ENCODE measurements around the gene CPHXL2.

The CPHXL2 gene

GRCh38 chr16:75710344-75710743 lies 33.5 kb upstream of the CPHXL2 start:
- Histone ChIP-seq H3K18ac (ENCODE audit: low read depth in 1 of 2, low read length in 2 of 2) (no peak overlapping the region), H3K36me3 (ENCODE audit: control insufficient read depth in 1 of 2, insufficient read depth in 2 of 2, low read depth in 1 of 2, low read length in 2 of 2) (no peaks in the 10 kb centered on the region), H4K8ac (ENCODE audit: low read length) (no peak overlapping the region), H2BK5ac (ENCODE audit: low read depth, low read length, poor library complexity, severe bottlenecking) (no peak overlapping the region), H3K4me1 (ENCODE audit: control insufficient read depth, insufficient read depth, low read depth, low read length) (no peaks in the 10 kb centered on the region), H3K27me3 (ENCODE audit: control insufficient read depth in 1 of 2, insufficient read depth in 1 of 2, low read length in 2 of 2) (no peaks in the 10 kb centered on the region), H3K4ac (ENCODE audit: low read depth in 1 of 2, low read length in 2 of 2) (no peak overlapping the region), H3K14ac (ENCODE audit: low read length in 2 of 2) (no peak overlapping the region), H2BK120ac (ENCODE audit: low read depth, low read length) (no peak overlapping the region), H3K79me1 (replicated peaks; ENCODE audit: low read length, poor library complexity, severe bottlenecking) (no peaks in the 10 kb centered on the region), H3K9ac (ENCODE audit: low read length) (no peak overlapping the region), H2AFZ (ENCODE audit: low read depth, low read length) (no peak overlapping the region), H3K4me3 (ENCODE audit: insufficient read depth in 1 of 2, low read depth in 1 of 2, low read length in 2 of 2) (no peak overlapping the region), H3K4me2 (ENCODE audit: low read length, poor library complexity, severe bottlenecking) (no peak overlapping the region), H2BK15ac (ENCODE audit: low read depth, poor library complexity, severe bottlenecking) (no peak overlapping the region), H3K9me3 (ENCODE audit: control insufficient read depth, low read length) (peaks cover 27% of the 10 kb centered on the region), H2AK5ac (ENCODE audit: low read length, severe bottlenecking) (no peak overlapping the region), H4K91ac (ENCODE audit: low read length) (no peak overlapping the region), H2BK12ac (ENCODE audit: low read length in 2 of 2) (no peak overlapping the region), H3K23ac (ENCODE audit: low read length in 2 of 2) (no peak overlapping the region), H3K27ac (ENCODE audit: low read length, poor library complexity, severe bottlenecking) (no peak overlapping the region)
- 89% methylated on average over 2 of the region's 2 CpGs for WGBS
- DNase-seq: peak; percentile 2

- WGBS: 77% methylated on average over 4 of the region's 4 CpGs
- no peak overlapping the region for H3K18ac ChIP-seq (ENCODE audit: low read depth in 1 of 2, low read length in 2 of 2)
- no peak overlapping the region for H2BK12ac ChIP-seq (ENCODE audit: low read length in 2 of 2)
- H4K8ac ChIP-seq (ENCODE audit: low read length): no peak overlapping the region
- no peaks in the 10 kb centered on the region for H3K27me3 ChIP-seq (ENCODE audit: control insufficient read depth in 1 of 2, insufficient read depth in 1 of 2, low read length in 2 of 2)
- H2AFZ ChIP-seq (ENCODE audit: low read depth, low read length): no peak overlapping the region
- H2AK5ac ChIP-seq (ENCODE audit: low read length, severe bottlenecking): no peak overlapping the region
- H3K9ac ChIP-seq (ENCODE audit: low read length): no peak overlapping the region
- no peak overlapping the region for H3K23ac ChIP-seq (ENCODE audit: low read length in 2 of 2)
- H3K4me3 ChIP-seq (ENCODE audit: insufficient read depth in 1 of 2, low read depth in 1 of 2, low read length in 2 of 2): no peak overlapping the region
- H3K4me2 ChIP-seq (ENCODE audit: low read length, poor library complexity, severe bottlenecking): no peak overlapping the region
- H2BK15ac ChIP-seq (ENCODE audit: low read depth, poor library complexity, severe bottlenecking): no peak overlapping the region
- H4K91ac ChIP-seq (ENCODE audit: low read length): no peak overlapping the region
- no peak overlapping the region for H3K27ac ChIP-seq (ENCODE audit: low read length, poor library complexity, severe bottlenecking)
- no peaks in the 10 kb centered on the region for H3K4me1 ChIP-seq (ENCODE audit: control insufficient read depth, insufficient read depth, low read depth, low read length)
- peak; percentile 6 for DNase-seq
- H3K79me1 ChIP-seq (replicated peaks; ENCODE audit: low read length, poor library complexity, severe bottlenecking): no peaks in the 10 kb centered on the region
- H2BK120ac ChIP-seq (ENCODE audit: low read depth, low read length): no peak overlapping the region
- no peak overlapping the region for H3K14ac ChIP-seq (ENCODE audit: low read length in 2 of 2)
- H2BK5ac ChIP-seq (ENCODE audit: low read depth, low read length, poor library complexity, severe bottlenecking): no peak overlapping the region
- no peaks in the 10 kb centered on the region for H3K9me3 ChIP-seq (ENCODE audit: control insufficient read depth, low read length)
- no peaks in the 10 kb centered on the region for H3K36me3 ChIP-seq (ENCODE audit: control insufficient read depth in 1 of 2, insufficient read depth in 2 of 2, low read depth in 1 of 2, low read length in 2 of 2)
- no peak overlapping the region for H3K4ac ChIP-seq (ENCODE audit: low read depth in 1 of 2, low read length in 2 of 2)
Measured at GRCh38 chr16:75703306-75703705, 26.5 kb upstream of the CPHXL2 start.

GRCh38 chr16:75702242-75702641 lies 25.4 kb upstream of the CPHXL2 start:
- no peak overlapping the region for H2AK5ac ChIP-seq (ENCODE audit: low read length, severe bottlenecking)
- H3K27ac ChIP-seq (ENCODE audit: low read length, poor library complexity, severe bottlenecking): no peak overlapping the region
- no peak overlapping the region for H2BK15ac ChIP-seq (ENCODE audit: low read depth, poor library complexity, severe bottlenecking)
- H3K79me1 ChIP-seq (replicated peaks; ENCODE audit: low read length, poor library complexity, severe bottlenecking): no peaks in the 10 kb centered on the region
- H2BK5ac ChIP-seq (ENCODE audit: low read depth, low read length, poor library complexity, severe bottlenecking): no peak overlapping the region
- H3K14ac ChIP-seq (ENCODE audit: low read length in 2 of 2): no peak overlapping the region
- no peak overlapping the region for H3K18ac ChIP-seq (ENCODE audit: low read depth in 1 of 2, low read length in 2 of 2)
- no peak overlapping the region for H3K4ac ChIP-seq (ENCODE audit: low read depth in 1 of 2, low read length in 2 of 2)
- H2BK12ac ChIP-seq (ENCODE audit: low read length in 2 of 2): no peak overlapping the region
- H2AFZ ChIP-seq (ENCODE audit: low read depth, low read length): no peak overlapping the region
- H3K9ac ChIP-seq (ENCODE audit: low read length): no peak overlapping the region
- H3K4me3 ChIP-seq (ENCODE audit: insufficient read depth in 1 of 2, low read depth in 1 of 2, low read length in 2 of 2): no peak overlapping the region
- H3K9me3 ChIP-seq (ENCODE audit: control insufficient read depth, low read length): no peaks in the 10 kb centered on the region
- no peak overlapping the region for H4K91ac ChIP-seq (ENCODE audit: low read length)
- H3K23ac ChIP-seq (ENCODE audit: low read length in 2 of 2): no peak overlapping the region
- no peak overlapping the region for H2BK120ac ChIP-seq (ENCODE audit: low read depth, low read length)
- H4K8ac ChIP-seq (ENCODE audit: low read length): no peak overlapping the region
- no peaks in the 10 kb centered on the region for H3K36me3 ChIP-seq (ENCODE audit: control insufficient read depth in 1 of 2, insufficient read depth in 2 of 2, low read depth in 1 of 2, low read length in 2 of 2)
- no peaks in the 10 kb centered on the region for H3K4me1 ChIP-seq (ENCODE audit: control insufficient read depth, insufficient read depth, low read depth, low read length)
- DNase-seq: no peak
- no peak overlapping the region for H3K4me2 ChIP-seq (ENCODE audit: low read length, poor library complexity, severe bottlenecking)
- 70% methylated on average over 2 of the region's 2 CpGs for WGBS
- no peaks in the 10 kb centered on the region for H3K27me3 ChIP-seq (ENCODE audit: control insufficient read depth in 1 of 2, insufficient read depth in 1 of 2, low read length in 2 of 2)

GRCh38 chr16:75701361-75701760 lies 24.6 kb upstream of the CPHXL2 start, which contains the start of gene DUXB:
Gene DUXB, minus strand, starts transcription at chr16:75701461. Its CDS starts 43 bp downstream, at chr16:75701418.
- Histone ChIP-seq H3K36me3 (ENCODE audit: control insufficient read depth in 1 of 2, insufficient read depth in 2 of 2, low read depth in 1 of 2, low read length in 2 of 2) (no peaks in the 10 kb centered on the region), H4K91ac (ENCODE audit: low read length) (no peak within 1 kb of the TSS), H3K14ac (ENCODE audit: low read length in 2 of 2) (no peak within 1 kb of the TSS), H3K9ac (ENCODE audit: low read length) (no peak within 1 kb of the TSS), H3K18ac (ENCODE audit: low read depth in 1 of 2, low read length in 2 of 2) (no peak within 1 kb of the TSS), H3K27ac (ENCODE audit: low read length, poor library complexity, severe bottlenecking) (no peak within 1 kb of the TSS), H2BK5ac (ENCODE audit: low read depth, low read length, poor library complexity, severe bottlenecking) (no peak within 1 kb of the TSS), H2AFZ (ENCODE audit: low read depth, low read length) (no peak within 1 kb of the TSS), H3K4me1 (ENCODE audit: control insufficient read depth, insufficient read depth, low read depth, low read length) (no peaks in the 10 kb centered on the region), H3K27me3 (ENCODE audit: control insufficient read depth in 1 of 2, insufficient read depth in 1 of 2, low read length in 2 of 2) (no peaks in the 10 kb centered on the region), H2BK120ac (ENCODE audit: low read depth, low read length) (no peak within 1 kb of the TSS), H3K4ac (ENCODE audit: low read depth in 1 of 2, low read length in 2 of 2) (no peak within 1 kb of the TSS), H3K4me3 (ENCODE audit: insufficient read depth in 1 of 2, low read depth in 1 of 2, low read length in 2 of 2) (no peak within 1 kb of the TSS), H3K4me2 (ENCODE audit: low read length, poor library complexity, severe bottlenecking) (no peak within 1 kb of the TSS), H2AK5ac (ENCODE audit: low read length, severe bottlenecking) (no peak within 1 kb of the TSS), H3K9me3 (ENCODE audit: control insufficient read depth, low read length) (no peaks in the 10 kb centered on the region), H4K8ac (ENCODE audit: low read length) (no peak within 1 kb of the TSS), H2BK12ac (ENCODE audit: low read length in 2 of 2) (no peak within 1 kb of the TSS), H3K23ac (ENCODE audit: low read length in 2 of 2) (no peak within 1 kb of the TSS), H3K79me1 (replicated peaks; ENCODE audit: low read length, poor library complexity, severe bottlenecking) (no peaks in the 10 kb centered on the region), H2BK15ac (ENCODE audit: low read depth, poor library complexity, severe bottlenecking) (no peak within 1 kb of the TSS)
- no peak for DNase-seq
- WGBS: 99% methylated on average over 3 of the region's 5 CpGs

Measured in mesenchymal stem cell (in vitro differentiated cells and primary cell).